GM12878 (cell line): ENCODE measurements around the gene AGPAT2. TPM values are rescaled to one million over a fixed set of nuclear protein-coding genes. Genes with fewer than 3 reads are reported as not detected.

Experiments used
- ATAC-seq: fragments of 200-7000 bp; cut with Tn5 transposase; 3 replicates; pipeline ENCODE4 v1.9.1; 2020; ENCODE audit warnings: mild to moderate bottlenecking, moderate library complexity
- BruUV-seq: library from RNA; stranded (reverse); fragments of 400-500 nt; replicated peaks from 2 replicates; lab custom pipeline; 2021; lab: Mats Ljungman, UMichigan
- CTCF ChIA-PET: fragments of 300-600 bp; sonication (Branson Sonifier 250); formaldehyde crosslinking; extraction: SDS; loops from one replicate; lab custom pipeline; 2021; ENCODE audit warnings: inconsistent platforms; lab: Yijun Ruan, JAX
- POLR2A ChIA-PET: fragments of 350-600 bp; formaldehyde crosslinking; extraction: SDS; loops from one replicate; lab custom pipeline; 2021; ENCODE audit warnings: inconsistent platforms; lab: Charles Lee
- RAD21 ChIA-PET: fragments of 300-600 bp; sonication (Branson Sonifier 250); formaldehyde crosslinking; loops from one replicate; lab custom pipeline; 2023; ENCODE audit warnings: antibody characterized with exemption; ENCODE audit not compliant: unreplicated experiment; lab: Charles Lee
- SMC1A ChIA-PET: fragments of 300-600 bp; sonication (Branson Sonifier 250); formaldehyde crosslinking; loops from one replicate; lab custom pipeline; 2023; ENCODE audit not compliant: unreplicated experiment, uncharacterized antibody; lab: Charles Lee
- DNase-seq: peaks from one replicate; pipeline ENCODE4 v3.0.0-alpha.2; 2011; ENCODE audit warnings: low read depth, low spot score
- FAIRE-seq: peaks from 3 replicates; lab custom pipeline; 2011; peaks lifted over from hg19 to GRCh38; lab: Jason Lieb, UNC
- H2AFZ ChIP-seq: 2 replicates; pipeline ENCODE4 v1.6.0; 2011; ENCODE audit warnings: low read depth, low read length, control low read depth; ENCODE audit not compliant: control insufficient read depth
- H3K27ac ChIP-seq: 2 replicates; pipeline ENCODE4 v1.5.1; 2011; ENCODE audit warnings: control low read depth; ENCODE audit not compliant: control insufficient read depth, insufficient read depth
- H3K27me3 ChIP-seq, 2 experiments: replicated peaks in 1 of 2; 2 replicates each; pipeline versions ENCODE4 v1.6.0 to v1.6.1; 2011; ENCODE audit warnings: low read length in 1 of 2; ENCODE audit not compliant: control insufficient read depth in 2 of 2, insufficient read depth in 2 of 2
- H3K36me3 ChIP-seq, 2 experiments: 2 replicates each; pipeline ENCODE4 v1.5.1; 2011; ENCODE audit warnings: low read length in 1 of 2; ENCODE audit not compliant: control insufficient read depth in 2 of 2, insufficient read depth in 2 of 2
- H3K4me1 ChIP-seq: 2 replicates; pipeline ENCODE4 v1.6.1; 2011; ENCODE audit warnings: mild to moderate bottlenecking, low read length, moderate library complexity, mixed read lengths; ENCODE audit not compliant: control insufficient read depth, insufficient read depth
- H3K4me2 ChIP-seq: 2 replicates; pipeline ENCODE4 v1.6.0; 2011; ENCODE audit warnings: control low read depth; ENCODE audit not compliant: control insufficient read depth, insufficient read depth
- H3K4me3 ChIP-seq: fragments of 200-600 bp; sonication (generic); 2 replicates; pipeline ENCODE4 v1.5.1; 2016
- H3K79me2 ChIP-seq: 2 replicates; pipeline ENCODE4 v1.6.0; 2011; ENCODE audit warnings: low read length; ENCODE audit not compliant: control insufficient read depth, insufficient read depth
- H3K9ac ChIP-seq: 2 replicates; pipeline ENCODE4 v1.8.0; 2011; ENCODE audit warnings: low read length, control low read depth, mixed read lengths; ENCODE audit not compliant: control insufficient read depth, insufficient read depth
- H3K9me3 ChIP-seq: replicated peaks from 3 replicates; pipeline ENCODE4 v1.5.1; 2011; ENCODE audit warnings: mild to moderate bottlenecking, low read length; ENCODE audit not compliant: control insufficient read depth, insufficient read depth
- H4K20me1 ChIP-seq: 2 replicates; pipeline ENCODE4 v1.6.0; 2011; ENCODE audit not compliant: control insufficient read depth, insufficient read depth
- BCL11A ChIP-seq: IDR thresholded peaks from 2 replicates; pipeline ENCODE4 v1.6.1; 2011; ENCODE audit warnings: low read depth, low read length
- CREB1 ChIP-seq: IDR thresholded peaks from 2 replicates; pipeline ENCODE4 v1.6.1; 2012; ENCODE audit warnings: low read depth, mild to moderate bottlenecking, inconsistent platforms
- NR2F1 ChIP-seq: fragments of 450-650 bp; conservative IDR thresholded peaks from 2 replicates; pipeline ENCODE4 v1.6.1; 2017; ENCODE audit warnings: mild to moderate bottlenecking
- PAX5 ChIP-seq: IDR thresholded peaks from 2 replicates; pipeline ENCODE4 v1.6.1; 2011; ENCODE audit warnings: low read depth, low read length, borderline replicate concordance
- SREBF2 ChIP-seq: IDR thresholded peaks from 2 replicates; pipeline ENCODE4 v1.6.1; 2012; ENCODE audit warnings: mild to moderate bottlenecking, low read length
- WRNIP1 ChIP-seq: IDR thresholded peaks from 2 replicates; pipeline ENCODE4 v1.6.1; 2011; ENCODE audit warnings: low read depth, low read length, improper control_type of control experiment, borderline replicate concordance
- ZNF24 ChIP-seq: fragments of 450-650 bp; IDR thresholded peaks from 2 replicates; pipeline ENCODE4 v1.6.1; 2017; ENCODE audit warnings: antibody characterized with exemption, mild to moderate bottlenecking
- WGBS: methylation state at CpG from one replicate; pipeline ENCODE4 v1.1.6; 2016; ENCODE audit warnings: low lambda C conversion rate; ENCODE audit not compliant: insufficient replicate concordance, insufficient coverage; ENCODE audit errors: missing lambda C conversion rate; 5-methylcytosine and 5-hydroxymethylcytosine counted together
- in situ Hi-C: fragments of 300-500 bp; cut with MboI; formaldehyde crosslinking; loops from 9 replicates; pipeline ENCODE4 v1.14.3; 2018; ENCODE audit warnings: mixed read lengths
- intact Hi-C: fragments of 100-400 bp; cut with micrococcal nuclease; formaldehyde crosslinking; loops from one replicate; pipeline ENCODE4 v1.14.2; 2022; ENCODE audit not compliant: unreplicated experiment
- polyA plus RNA-seq, 11 experiments: library from polyadenylated mRNA; depleted of rRNA in 4 of 11; unstranded in 6 of 11; stranded (reverse) in 5 of 11; fragments of >200 nt; fragmentation: Nextera tagmentation in 4 of 11; fragmentation: Illumina TruSeq in 1 of 11; extraction: Ambion mirVana in 4 of 11; extraction: Trizol in 1 of 11; gene quantifications; 1 replicate in 1 of 11; 2 replicates in 10 of 11; pipeline versions ENCODE4 v1.2.1 to v1.2.3, GENCODE V29; 2011 to 2016; ENCODE audit warnings: inconsistent platforms in 2 of 11, missing spikeins in 2 of 11, low read depth in 1 of 11
- total RNA-seq, 4 experiments: library from RNA; depleted of rRNA in 3 of 4; stranded (reverse); fragments of >200 nt in 3 of 4; fragmentation: Illumina TruSeq in 1 of 4; extraction: Trizol in 1 of 4; gene quantifications; 2 replicates each; pipeline versions ENCODE4 v1.2.1 to v1.2.3, GENCODE V29; 2013 to 2021
- TF ChIP-seq, protein P1 (sequence below): IDR thresholded peaks from 2 replicates; pipeline ENCODE4 v1.6.1; 2012; ENCODE audit warnings: low read length, inconsistent platforms
- TF ChIP-seq, protein P2 (sequence below): fragments of 150-350 bp; IDR thresholded peaks from 2 replicates; pipeline ENCODE4 v1.6.1; 2014; ENCODE audit warnings: mild to moderate bottlenecking, low read depth, low read length

Gene AGPAT2
- total and polyA plus RNA-seq, 10 of the 15 experiments (the other 5 are each of a cell fraction or from before 2014, with no cell fraction given): 0.10 to 28.5 (median 18.2) TPM

DNA sequence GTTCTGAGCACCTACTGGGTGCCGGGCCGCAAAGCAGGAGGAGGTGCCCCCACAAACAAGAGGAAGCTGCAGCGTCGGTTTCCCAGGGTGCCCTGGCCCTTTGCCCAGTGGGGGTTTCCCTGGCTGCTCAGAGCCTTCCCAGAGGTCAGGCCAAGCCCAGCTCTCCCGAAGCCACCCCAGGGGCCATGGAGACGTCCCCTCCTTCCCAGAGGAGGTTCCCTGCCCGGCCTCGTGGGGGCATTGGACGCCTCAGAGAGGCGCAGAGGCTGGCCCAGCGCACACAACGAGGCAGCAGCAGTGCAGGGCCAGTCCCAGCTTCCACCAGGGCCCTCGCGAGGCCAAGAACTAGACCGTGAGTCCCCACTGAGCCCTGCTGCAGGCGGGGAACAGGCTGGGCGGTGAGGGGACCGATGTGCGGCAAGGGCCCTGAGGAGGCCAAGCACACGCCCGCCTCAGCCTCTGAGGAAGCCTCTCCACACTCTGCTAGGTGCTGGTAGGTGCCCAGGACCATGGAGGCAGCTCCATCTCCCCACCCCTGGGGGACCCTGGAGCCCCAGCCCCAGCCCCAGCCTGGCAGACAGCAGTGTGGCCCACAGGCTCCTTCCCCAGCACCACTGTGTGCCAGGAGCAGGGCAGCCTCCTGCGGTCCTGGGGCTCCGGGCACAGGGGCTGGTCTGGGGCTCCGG is 32.1 kb upstream of the AGPAT2 start:
- no peak overlapping the region for H2AFZ ChIP-seq
- no peak overlapping the region for H3K4me3 ChIP-seq
- TF ChIP-seq PAX5 (no peak), NR2F1 (0 out of 2 replicates have a peak, but pooled peaks have one; percentile 18)
- in situ Hi-C loops (no loop called here), intact Hi-C loops (no loop called here)
- no peak overlapping the region; the same call in 1 of the 2 replicates for H3K9ac ChIP-seq
- 28% methylated on average over 22 of the region's 24 CpGs for WGBS
- ChIA-PET RAD21 (no interaction called here), SMC1A (interaction anchor here (1.3 kb wide), 1 partner anchor 7 kb away, joined by 3 read pairs; no protein-coding TSS in a partner anchor), POLR2A (no interaction called here), CTCF (no interaction called here)
- no peak for DNase-seq
- H3K79me2 ChIP-seq: no peaks in the 10 kb centered on the region
- no TSS peak for BruUV-seq
- peaks cover 9 to 17% of the 10 kb centered on the region in 2 experiments for H3K36me3 ChIP-seq
- H3K27ac ChIP-seq: no peak overlapping the region
- no peaks in the 10 kb centered on the region for H3K4me1 ChIP-seq
- H3K4me2 ChIP-seq: no peak overlapping the region
- no peak for FAIRE-seq
- no peaks in the 10 kb centered on the region for H3K9me3 ChIP-seq
- H4K20me1 ChIP-seq: peaks cover 4% of the 10 kb centered on the region; the same call in 1 of the 2 replicates
- peak; percentile 41 for ATAC-seq
- peaks cover 0 to under 1% of the 10 kb centered on the region in 2 experiments; a peak in 2 of 4 replicates for H3K27me3 ChIP-seq

DNA sequence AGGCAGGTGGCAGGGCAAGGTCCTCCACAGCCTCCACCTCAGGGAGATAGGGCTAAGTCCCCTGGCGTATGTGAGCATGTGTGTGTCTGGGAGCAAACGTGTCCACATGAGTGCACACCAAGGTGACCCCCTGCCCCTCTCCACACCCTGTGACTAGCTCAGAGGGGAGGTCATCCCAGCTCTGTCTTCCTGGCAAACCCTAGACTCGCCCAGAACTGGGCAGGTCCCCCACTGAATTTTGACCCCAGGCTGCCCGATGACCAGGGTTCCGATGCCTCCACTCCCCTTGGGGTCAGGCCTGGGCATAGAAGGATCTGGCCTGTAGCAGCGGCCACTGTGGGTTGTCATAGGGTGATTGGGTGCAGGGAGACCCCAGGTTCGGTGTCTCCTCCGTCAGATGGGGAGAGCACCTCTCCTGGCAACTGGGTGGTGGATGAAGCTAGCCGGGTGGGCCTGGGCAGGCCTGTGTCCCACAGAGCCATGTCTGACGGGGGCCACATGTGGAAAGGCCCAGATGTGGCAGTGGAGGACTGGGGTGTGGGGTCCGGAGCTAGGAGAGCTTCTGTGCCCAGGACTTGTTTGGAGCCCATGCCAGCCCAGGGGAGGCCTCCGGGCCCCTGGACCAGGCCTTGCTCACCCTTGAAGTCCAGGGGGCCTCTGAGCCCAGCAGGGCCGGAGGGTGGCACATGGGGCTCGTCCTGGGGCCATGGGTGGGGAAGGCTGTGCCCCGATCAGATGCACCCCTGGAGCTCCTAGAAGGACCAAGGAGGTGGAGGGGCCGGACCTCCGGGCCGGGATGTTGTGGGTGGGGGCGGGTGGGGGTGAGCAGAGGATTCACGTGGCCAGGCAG is 31.3 kb upstream of the AGPAT2 start:
- no peaks in the 10 kb centered on the region for H3K4me1 ChIP-seq
- ChIA-PET RAD21 (no interaction called here), SMC1A (interaction anchor here (0.5 to 1.3 kb wide), 3 partner anchors 8 to 42 kb away, joined by 3 read pairs; no protein-coding TSS in a partner anchor), POLR2A (interaction anchor here (0.5 kb wide), 1 partner anchor 549 kb away, joined by 3 read pairs; no protein-coding TSS in a partner anchor), CTCF (no interaction called here)
- no peaks in the 10 kb centered on the region for H3K79me2 ChIP-seq
- TF ChIP-seq WRNIP1 (no peak), ZNF24 (no peak), SREBF2 (no peak), BCL11A (no peak), CREB1 (no peak)
- TF ChIP-seq, protein P1, sequence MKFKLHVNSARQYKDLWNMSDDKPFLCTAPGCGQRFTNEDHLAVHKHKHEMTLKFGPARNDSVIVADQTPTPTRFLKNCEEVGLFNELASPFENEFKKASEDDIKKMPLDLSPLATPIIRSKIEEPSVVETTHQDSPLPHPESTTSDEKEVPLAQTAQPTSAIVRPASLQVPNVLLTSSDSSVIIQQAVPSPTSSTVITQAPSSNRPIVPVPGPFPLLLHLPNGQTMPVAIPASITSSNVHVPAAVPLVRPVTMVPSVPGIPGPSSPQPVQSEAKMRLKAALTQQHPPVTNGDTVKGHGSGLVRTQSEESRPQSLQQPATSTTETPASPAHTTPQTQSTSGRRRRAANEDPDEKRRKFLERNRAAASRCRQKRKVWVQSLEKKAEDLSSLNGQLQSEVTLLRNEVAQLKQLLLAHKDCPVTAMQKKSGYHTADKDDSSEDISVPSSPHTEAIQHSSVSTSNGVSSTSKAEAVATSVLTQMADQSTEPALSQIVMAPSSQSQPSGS: no peak
- TF ChIP-seq, protein P2, sequence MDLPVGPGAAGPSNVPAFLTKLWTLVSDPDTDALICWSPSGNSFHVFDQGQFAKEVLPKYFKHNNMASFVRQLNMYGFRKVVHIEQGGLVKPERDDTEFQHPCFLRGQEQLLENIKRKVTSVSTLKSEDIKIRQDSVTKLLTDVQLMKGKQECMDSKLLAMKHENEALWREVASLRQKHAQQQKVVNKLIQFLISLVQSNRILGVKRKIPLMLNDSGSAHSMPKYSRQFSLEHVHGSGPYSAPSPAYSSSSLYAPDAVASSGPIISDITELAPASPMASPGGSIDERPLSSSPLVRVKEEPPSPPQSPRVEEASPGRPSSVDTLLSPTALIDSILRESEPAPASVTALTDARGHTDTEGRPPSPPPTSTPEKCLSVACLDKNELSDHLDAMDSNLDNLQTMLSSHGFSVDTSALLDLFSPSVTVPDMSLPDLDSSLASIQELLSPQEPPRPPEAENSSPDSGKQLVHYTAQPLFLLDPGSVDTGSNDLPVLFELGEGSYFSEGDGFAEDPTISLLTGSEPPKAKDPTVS: no peak
- no peaks in the 10 kb centered on the region for H4K20me1 ChIP-seq
- peaks cover 1 to 11% of the 10 kb centered on the region in 2 experiments; a peak in 3 of 4 replicates for H3K36me3 ChIP-seq
- DNase-seq (no peak), FAIRE-seq (no peak), ATAC-seq (peak; percentile 6; the same call in 2 of the 3 replicates)
- no peaks in the 10 kb centered on the region for H3K9me3 ChIP-seq
- intact Hi-C loops (no loop called here), in situ Hi-C loops (no loop called here)
- no peak overlapping the region for H3K27ac ChIP-seq
- no peak overlapping the region for H3K9ac ChIP-seq
- peaks cover 0 to 2% of the 10 kb centered on the region in 2 experiments; a peak in 3 of 4 replicates for H3K27me3 ChIP-seq
- no peak overlapping the region for H3K4me2 ChIP-seq
- H3K4me3 ChIP-seq: no peak overlapping the region
- no TSS peak for BruUV-seq
- 56% methylated on average over 12 of the region's 20 CpGs for WGBS
- H2AFZ ChIP-seq: no peak overlapping the region
